ENCODE measurements around the gene TTC6. TPM values are rescaled to one million over a fixed set of nuclear protein-coding genes. Genes with fewer than 3 reads are reported as not detected.

The TTC6 gene
- total and polyA plus RNA-seq, 2 of the 4 experiments (the other 2 are of a cell fraction): under 0.01 to 0.12 TPM

DNA sequence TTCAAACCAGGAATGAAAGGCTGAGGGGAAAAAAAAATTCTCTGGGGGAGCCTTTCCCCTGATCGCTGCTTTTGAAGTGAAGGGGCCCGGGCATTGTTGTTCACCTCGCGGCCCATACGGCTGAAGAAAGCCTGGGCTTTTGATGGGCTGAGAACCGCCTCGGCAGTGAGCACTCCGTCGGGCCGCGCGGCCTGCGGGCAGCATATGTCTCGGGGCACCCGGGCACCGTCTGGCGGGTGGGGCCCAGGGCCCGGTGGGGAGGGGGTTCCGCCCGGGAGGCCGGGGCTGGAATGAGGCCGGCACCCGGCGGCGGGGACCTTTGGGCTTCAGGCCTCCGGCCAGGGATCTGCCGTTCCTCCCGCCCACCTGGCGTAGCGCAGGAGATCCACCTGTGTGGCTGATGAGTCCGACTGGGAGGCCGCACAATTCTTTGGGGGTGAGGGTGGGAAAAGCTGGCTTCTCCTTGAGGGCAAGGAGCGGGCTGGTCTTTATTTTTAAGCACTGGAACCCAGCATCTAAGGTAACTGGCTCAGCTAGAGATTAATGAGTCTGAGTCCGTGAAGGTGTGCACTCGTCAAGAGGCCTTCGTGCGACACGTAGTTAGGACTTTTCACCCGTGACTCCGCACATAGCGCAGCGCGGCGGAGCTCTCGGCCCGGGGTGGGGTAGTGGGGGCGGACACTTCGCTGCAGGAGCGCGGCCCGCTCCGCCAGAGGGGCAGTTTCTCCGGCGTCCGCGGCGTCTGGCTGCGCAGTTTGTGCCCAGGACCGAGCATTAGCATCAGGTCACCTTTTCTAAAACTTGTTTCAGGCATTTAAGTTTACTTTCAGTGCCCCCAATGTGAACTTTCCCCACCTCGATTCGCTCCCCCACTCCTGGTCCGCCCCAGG is 11.0 kb upstream of the TTC6 start:
- H3K4me1 ChIP-seq (ENCODE audit: control insufficient read depth, insufficient read depth, low read length): peaks cover 3% of the 10 kb centered on the region; the same call in 1 of the 2 replicates
- no peak overlapping the region for H2AK5ac ChIP-seq (ENCODE audit: low read depth, low read length)
- in situ Hi-C loops (cut with MboI; ENCODE audit: low sequenced_read_pairs): loop anchor here (10.0 kb wide), 1 partner anchor 340 kb away; no protein-coding TSS in a partner anchor
- H3K9me3 ChIP-seq (ENCODE audit: control insufficient read depth, insufficient read depth, low read length): peaks cover 14% of the 10 kb centered on the region; the same call in 1 of the 2 replicates
- H4K20me1 ChIP-seq (ENCODE audit: insufficient read depth, low read length): peaks cover 8% of the 10 kb centered on the region; the same call in 1 of the 2 replicates
- no peak overlapping the region for H4K91ac ChIP-seq (ENCODE audit: insufficient read depth, low read depth, low read length)
- no peak overlapping the region for H4K5ac ChIP-seq (ENCODE audit: low read depth, low read length)
- TF ChIP-seq RAD21 (IDR thresholded peaks at IDR 0.05; ENCODE audit: low read length) (no peak), MAFK (IDR thresholded peaks at IDR 0.05; ENCODE audit: low read depth, low read length) (no peak), MXI1 (IDR thresholded peaks at IDR 0.05; ENCODE audit: borderline replicate concordance, low read depth, low read length) (no peak), BHLHE40 (IDR thresholded peaks at IDR 0.05; ENCODE audit: low read depth, low read length) (no peak), RFX5 (IDR thresholded peaks at IDR 0.05; ENCODE audit: low read depth, low read length) (no peak), MAZ (IDR thresholded peaks at IDR 0.05; ENCODE audit: borderline replicate concordance, low read depth, low read length) (no peak), RCOR1 (IDR thresholded peaks at IDR 0.05; ENCODE audit: insufficient replicate concordance, low read length) (no peak), NFE2L2 (IDR thresholded peaks at IDR 0.05; ENCODE audit: low read depth, low read length) (no peak), CHD1 (IDR thresholded peaks at IDR 0.05; ENCODE audit: low read depth, low read length) (no peak), POLR2A (IDR thresholded peaks at IDR 0.05; ENCODE audit: low read depth, low read length) (no peak), FOS (IDR thresholded peaks at IDR 0.05; ENCODE audit: low read depth, low read length) (no peak)
- TF ChIP-seq, protein P1, sequence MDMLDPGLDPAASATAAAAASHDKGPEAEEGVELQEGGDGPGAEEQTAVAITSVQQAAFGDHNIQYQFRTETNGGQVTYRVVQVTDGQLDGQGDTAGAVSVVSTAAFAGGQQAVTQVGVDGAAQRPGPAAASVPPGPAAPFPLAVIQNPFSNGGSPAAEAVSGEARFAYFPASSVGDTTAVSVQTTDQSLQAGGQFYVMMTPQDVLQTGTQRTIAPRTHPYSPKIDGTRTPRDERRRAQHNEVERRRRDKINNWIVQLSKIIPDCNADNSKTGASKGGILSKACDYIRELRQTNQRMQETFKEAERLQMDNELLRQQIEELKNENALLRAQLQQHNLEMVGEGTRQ (IDR thresholded peaks at IDR 0.05; ENCODE audit: low read depth, low read length): no peak
- TF ChIP-seq, protein P2, sequence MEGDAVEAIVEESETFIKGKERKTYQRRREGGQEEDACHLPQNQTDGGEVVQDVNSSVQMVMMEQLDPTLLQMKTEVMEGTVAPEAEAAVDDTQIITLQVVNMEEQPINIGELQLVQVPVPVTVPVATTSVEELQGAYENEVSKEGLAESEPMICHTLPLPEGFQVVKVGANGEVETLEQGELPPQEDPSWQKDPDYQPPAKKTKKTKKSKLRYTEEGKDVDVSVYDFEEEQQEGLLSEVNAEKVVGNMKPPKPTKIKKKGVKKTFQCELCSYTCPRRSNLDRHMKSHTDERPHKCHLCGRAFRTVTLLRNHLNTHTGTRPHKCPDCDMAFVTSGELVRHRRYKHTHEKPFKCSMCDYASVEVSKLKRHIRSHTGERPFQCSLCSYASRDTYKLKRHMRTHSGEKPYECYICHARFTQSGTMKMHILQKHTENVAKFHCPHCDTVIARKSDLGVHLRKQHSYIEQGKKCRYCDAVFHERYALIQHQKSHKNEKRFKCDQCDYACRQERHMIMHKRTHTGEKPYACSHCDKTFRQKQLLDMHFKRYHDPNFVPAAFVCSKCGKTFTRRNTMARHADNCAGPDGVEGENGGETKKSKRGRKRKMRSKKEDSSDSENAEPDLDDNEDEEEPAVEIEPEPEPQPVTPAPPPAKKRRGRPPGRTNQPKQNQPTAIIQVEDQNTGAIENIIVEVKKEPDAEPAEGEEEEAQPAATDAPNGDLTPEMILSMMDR (conservative IDR thresholded peaks at IDR 0.05; ENCODE audit: low read depth, low read length): no peak
- TF ChIP-seq, protein P3, sequence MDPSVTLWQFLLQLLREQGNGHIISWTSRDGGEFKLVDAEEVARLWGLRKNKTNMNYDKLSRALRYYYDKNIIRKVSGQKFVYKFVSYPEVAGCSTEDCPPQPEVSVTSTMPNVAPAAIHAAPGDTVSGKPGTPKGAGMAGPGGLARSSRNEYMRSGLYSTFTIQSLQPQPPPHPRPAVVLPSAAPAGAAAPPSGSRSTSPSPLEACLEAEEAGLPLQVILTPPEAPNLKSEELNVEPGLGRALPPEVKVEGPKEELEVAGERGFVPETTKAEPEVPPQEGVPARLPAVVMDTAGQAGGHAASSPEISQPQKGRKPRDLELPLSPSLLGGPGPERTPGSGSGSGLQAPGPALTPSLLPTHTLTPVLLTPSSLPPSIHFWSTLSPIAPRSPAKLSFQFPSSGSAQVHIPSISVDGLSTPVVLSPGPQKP (IDR thresholded peaks at IDR 0.05; ENCODE audit: borderline replicate concordance, low read depth, low read length): no peak
- H3K36me3 ChIP-seq (ENCODE audit: control insufficient read depth, insufficient read depth, low read length): no peaks in the 10 kb centered on the region
- no peak overlapping the region for H3K4me2 ChIP-seq (ENCODE audit: low read depth, low read length)
- H3K18ac ChIP-seq (ENCODE audit: low read depth, low read length): no peak overlapping the region
- H3K27me3 ChIP-seq (ENCODE audit: control insufficient read depth, insufficient read depth, low read length): peaks cover 66% of the 10 kb centered on the region
- no peaks in the 10 kb centered on the region for H3K79me1 ChIP-seq (ENCODE audit: low read depth in 1 of 2, low read length in 2 of 2)
- no peak overlapping the region for H3K56ac ChIP-seq (ENCODE audit: extremely low read depth, insufficient read depth, low read length)
- H3K27ac ChIP-seq (ENCODE audit: insufficient read depth, low read length): no peak overlapping the region
- no peak for ATAC-seq (ENCODE audit: low read depth)
- H3K9ac ChIP-seq (ENCODE audit: low read depth, low read length): no peak overlapping the region
- H3K4ac ChIP-seq (ENCODE audit: low read depth, low read length): no peak overlapping the region
- WGBS, 2 experiments (ENCODE audit: extremely low coverage in 2 of 2, insufficient read length in 1 of 2): 11% methylated on average over 25 of the region's 62 CpGs; no CpG with 5 or more reads in 1 of the 2 experiments
- no peak overlapping the region for H2BK20ac ChIP-seq (ENCODE audit: low read depth, low read length)
- 0 out of 2 replicates have a peak overlapping the region, but pooled peaks have one; percentile 14 for H3K23ac ChIP-seq (ENCODE audit: low read depth, low read length)
- CTCF ChIA-PET: no interaction called here
- DNase-seq: no peak
- no peaks in the 10 kb centered on the region for H3K9me1 ChIP-seq (ENCODE audit: insufficient read depth, low read length)
- dilution Hi-C loops (cut with HindIII; ENCODE audit: low sequenced_read_pairs, unreplicated experiment): no loop called here
- H2BK15ac ChIP-seq (ENCODE audit: low read depth, low read length): no peak overlapping the region
- H2AK9ac ChIP-seq (replicated peaks; ENCODE audit: low read depth, low read length, poor library complexity): no peak overlapping the region
- H2BK5ac ChIP-seq (ENCODE audit: low read depth, low read length, poor library complexity, severe bottlenecking): no peak overlapping the region
- H3K14ac ChIP-seq (replicated peaks; ENCODE audit: low read depth, low read length): no peak overlapping the region
- POLR2A ChIA-PET (ENCODE audit: unreplicated experiment): interaction anchor here (0.5 kb wide), 1 partner anchor 23 kb away, joined by 3 read pairs; no protein-coding TSS in a partner anchor
- H2BK120ac ChIP-seq (ENCODE audit: low read depth, low read length): no peak overlapping the region
- no peak overlapping the region for H4K8ac ChIP-seq (ENCODE audit: low read depth in 2 of 2, low read length in 2 of 2)
- H3K4me3 ChIP-seq (ENCODE audit: insufficient read depth, low read depth, low read length): no peak overlapping the region
- intact Hi-C loops (cut with micrococcal nuclease): no loop called here
- BruUV-seq (replicated peaks): no TSS peak
- H2AFZ ChIP-seq (replicated peaks; ENCODE audit: low read length, poor library complexity): peak overlapping the region; percentile 27

Data from IMR-90 (cell line).